Small intestine (tissue), 4 donors: Measurements from ENCODE around the gene TMPRSS11B. TPM values are rescaled to one million over a fixed set of nuclear protein-coding genes. Genes with fewer than 3 reads are reported as not detected.

Experiments used
- polyA plus RNA-seq, 4 donors: library from polyadenylated mRNA; stranded (reverse) in 3 of 4; unstranded in 1 of 4; fragments of 200-250 nt in 3 of 4; fragments of 120-200 nt in 1 of 4; gene quantifications; one replicate each; pipeline versions ENCODE4 v1.2.1 to v1.2.3, GENCODE V29; 2013
- donor health status: healthy with polysubstance abuse.
- donor health status: Bipolar disorder and iron deficiency.
- donor health status: healthy.

Gene TMPRSS11B
- polyA plus RNA-seq, 4 donors: 0.12 to 0.27 TPM; not detected in 2

Other genes starting within 250 kb of the TMPRSS11B start
- not detected for gene TMPRSS11F, start 115.8 kb downstream of the TMPRSS11B start, polyA plus RNA-seq
- 100 to 1,000 TPM in 1 of 4 donors, 10 to 100 TPM in 3; 30.2 to 123 (median 34.2) TPM for gene YTHDC1, start 104.4 kb upstream of the TMPRSS11B start, polyA plus RNA-seq
- under 1 TPM in 3 of 4 donors, not detected in 1; 0.04 to 0.27 (median 0.10) TPM for gene TMPRSS11E, start 201.8 kb upstream of the TMPRSS11B start, polyA plus RNA-seq